Measurements from ENCODE around the gene KRT6B.

DNA sequence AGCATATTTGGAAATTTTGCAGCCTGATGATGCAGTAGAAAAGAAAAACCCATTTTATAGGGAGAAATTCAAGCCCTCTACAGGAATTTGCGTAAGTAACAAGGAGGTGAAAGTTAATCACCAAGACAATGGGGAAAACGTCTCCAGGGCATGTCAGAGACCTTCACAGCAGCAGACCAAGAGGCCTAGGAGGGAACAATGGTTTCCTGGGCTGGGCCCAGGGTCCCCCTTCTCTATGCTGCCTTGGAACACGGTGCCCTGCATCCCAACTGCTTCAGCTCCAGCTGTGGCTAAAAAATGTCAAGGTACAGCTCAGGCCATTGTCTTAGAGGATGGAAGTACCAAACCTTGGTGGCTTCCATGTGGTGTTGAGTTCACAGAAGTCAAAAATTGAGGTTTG is 28.1 kb upstream of the KRT6B start:
- TF ChIP-seq, protein P1, sequence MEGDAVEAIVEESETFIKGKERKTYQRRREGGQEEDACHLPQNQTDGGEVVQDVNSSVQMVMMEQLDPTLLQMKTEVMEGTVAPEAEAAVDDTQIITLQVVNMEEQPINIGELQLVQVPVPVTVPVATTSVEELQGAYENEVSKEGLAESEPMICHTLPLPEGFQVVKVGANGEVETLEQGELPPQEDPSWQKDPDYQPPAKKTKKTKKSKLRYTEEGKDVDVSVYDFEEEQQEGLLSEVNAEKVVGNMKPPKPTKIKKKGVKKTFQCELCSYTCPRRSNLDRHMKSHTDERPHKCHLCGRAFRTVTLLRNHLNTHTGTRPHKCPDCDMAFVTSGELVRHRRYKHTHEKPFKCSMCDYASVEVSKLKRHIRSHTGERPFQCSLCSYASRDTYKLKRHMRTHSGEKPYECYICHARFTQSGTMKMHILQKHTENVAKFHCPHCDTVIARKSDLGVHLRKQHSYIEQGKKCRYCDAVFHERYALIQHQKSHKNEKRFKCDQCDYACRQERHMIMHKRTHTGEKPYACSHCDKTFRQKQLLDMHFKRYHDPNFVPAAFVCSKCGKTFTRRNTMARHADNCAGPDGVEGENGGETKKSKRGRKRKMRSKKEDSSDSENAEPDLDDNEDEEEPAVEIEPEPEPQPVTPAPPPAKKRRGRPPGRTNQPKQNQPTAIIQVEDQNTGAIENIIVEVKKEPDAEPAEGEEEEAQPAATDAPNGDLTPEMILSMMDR (conservative IDR thresholded peaks at IDR 0.05; ENCODE audit: low read depth in 2 of 2) = no peak
- TF ChIP-seq JUNB (IDR thresholded peaks at IDR 0.05; ENCODE audit: unreplicated experiment) (no peak), EZH2 (IDR thresholded peaks at IDR 0.05; ENCODE audit: low read depth, unreplicated experiment) (no peak), CREB1 (CRISPR knock-in tag; IDR thresholded peaks at IDR 0.05; ENCODE audit: low read depth) (no peak), EZH2phosphoT487 (IDR thresholded peaks at IDR 0.05; ENCODE audit: unreplicated experiment) (no peak), ZNF331 (CRISPR knock-in tag; IDR thresholded peaks at IDR 0.05; ENCODE audit: low read depth) (no peak), POLR2AphosphoS5 (IDR thresholded peaks at IDR 0.05; ENCODE audit: low read depth) (no peak), ZNF114 (CRISPR knock-in tag; IDR thresholded peaks at IDR 0.05) (no peak), STAT1 (IDR thresholded peaks at IDR 0.05; ENCODE audit: unreplicated experiment) (no peak), NANOG (IDR thresholded peaks at IDR 0.05; ENCODE audit: borderline replicate concordance) (no peak)
- TF ChIP-seq, protein P2, sequence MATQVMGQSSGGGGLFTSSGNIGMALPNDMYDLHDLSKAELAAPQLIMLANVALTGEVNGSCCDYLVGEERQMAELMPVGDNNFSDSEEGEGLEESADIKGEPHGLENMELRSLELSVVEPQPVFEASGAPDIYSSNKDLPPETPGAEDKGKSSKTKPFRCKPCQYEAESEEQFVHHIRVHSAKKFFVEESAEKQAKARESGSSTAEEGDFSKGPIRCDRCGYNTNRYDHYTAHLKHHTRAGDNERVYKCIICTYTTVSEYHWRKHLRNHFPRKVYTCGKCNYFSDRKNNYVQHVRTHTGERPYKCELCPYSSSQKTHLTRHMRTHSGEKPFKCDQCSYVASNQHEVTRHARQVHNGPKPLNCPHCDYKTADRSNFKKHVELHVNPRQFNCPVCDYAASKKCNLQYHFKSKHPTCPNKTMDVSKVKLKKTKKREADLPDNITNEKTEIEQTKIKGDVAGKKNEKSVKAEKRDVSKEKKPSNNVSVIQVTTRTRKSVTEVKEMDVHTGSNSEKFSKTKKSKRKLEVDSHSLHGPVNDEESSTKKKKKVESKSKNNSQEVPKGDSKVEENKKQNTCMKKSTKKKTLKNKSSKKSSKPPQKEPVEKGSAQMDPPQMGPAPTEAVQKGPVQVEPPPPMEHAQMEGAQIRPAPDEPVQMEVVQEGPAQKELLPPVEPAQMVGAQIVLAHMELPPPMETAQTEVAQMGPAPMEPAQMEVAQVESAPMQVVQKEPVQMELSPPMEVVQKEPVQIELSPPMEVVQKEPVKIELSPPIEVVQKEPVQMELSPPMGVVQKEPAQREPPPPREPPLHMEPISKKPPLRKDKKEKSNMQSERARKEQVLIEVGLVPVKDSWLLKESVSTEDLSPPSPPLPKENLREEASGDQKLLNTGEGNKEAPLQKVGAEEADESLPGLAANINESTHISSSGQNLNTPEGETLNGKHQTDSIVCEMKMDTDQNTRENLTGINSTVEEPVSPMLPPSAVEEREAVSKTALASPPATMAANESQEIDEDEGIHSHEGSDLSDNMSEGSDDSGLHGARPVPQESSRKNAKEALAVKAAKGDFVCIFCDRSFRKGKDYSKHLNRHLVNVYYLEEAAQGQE (IDR thresholded peaks at IDR 0.05; ENCODE audit: unreplicated experiment) = no peak
